Ureter (tissue), 1 donor: ENCODE measurements around the gene ROR2. TPM values are rescaled to one million over a fixed set of nuclear protein-coding genes. Genes with fewer than 3 reads are reported as not detected.

Experiments used
- DNase-seq: peaks from one replicate; pipeline ENCODE4 v3.0.0-alpha.2; 2020; ENCODE audit warnings: low spot score
- total RNA-seq: library from RNA; stranded (reverse); gene quantifications from one replicate; pipeline ENCODE4 v1.2.4, GENCODE V29; 2023
- donor health status: DM: yes; HTN: yes; CAD: no.

The ROR2 gene
- total RNA-seq, 1 donor from 2014 or later: 16.7 TPM

- DNase-seq: no peak
These were observed 203.1 kb downstream of the ROR2 start for GRCh38 chr9:91746904-91747303.

- DNase-seq: peak; percentile 6
These were observed 203.7 kb downstream of the ROR2 start for GRCh38 chr9:91746357-91746756.

GRCh38 chr9:91744114-91744513 lies 205.9 kb downstream of the ROR2 start:
- no peak for DNase-seq

- no peak for DNase-seq
These were observed 208.5 kb downstream of the ROR2 start for GRCh38 chr9:91741522-91741921.

- no peak for DNase-seq
These were observed 209.3 kb downstream of the ROR2 start for GRCh38 chr9:91740701-91741100.

GRCh38 chr9:91736898-91737601 lies 213.0 kb downstream of the ROR2 start:
- DNase-seq: no peak

GRCh38 chr9:91736311-91736710 lies 213.7 kb downstream of the ROR2 start:
- no peak for DNase-seq

- DNase-seq: no peak
These were observed 215.0 kb downstream of the ROR2 start for GRCh38 chr9:91735049-91735448.

GRCh38 chr9:91734371-91734981 lies 215.6 kb downstream of the ROR2 start:
- DNase-seq: peak; percentile 78

GRCh38 chr9:91733006-91733624 lies 216.9 kb downstream of the ROR2 start:
- no peak for DNase-seq

- DNase-seq: no peak
These were observed 217.6 kb downstream of the ROR2 start for GRCh38 chr9:91732187-91733005.

- DNase-seq: no peak
These were observed 219.2 kb downstream of the ROR2 start for GRCh38 chr9:91730806-91731205.

- no peak for DNase-seq
These were observed 220.5 kb downstream of the ROR2 start for GRCh38 chr9:91729558-91729842.

GRCh38 chr9:91727972-91728371 lies 222.1 kb downstream of the ROR2 start:
- DNase-seq: no peak

- DNase-seq: peak; percentile 36
These were observed 222.6 kb downstream of the ROR2 start for GRCh38 chr9:91727316-91727861.

GRCh38 chr9:91726406-91727100 lies 223.5 kb downstream of the ROR2 start:
- no peak for DNase-seq

- no peak for DNase-seq
These were observed 224.4 kb downstream of the ROR2 start for GRCh38 chr9:91725651-91726050.

GRCh38 chr9:91724609-91725505 lies 225.2 kb downstream of the ROR2 start:
- DNase-seq: no peak

- no peak for DNase-seq
These were observed 226.0 kb downstream of the ROR2 start for GRCh38 chr9:91724068-91724440.

GRCh38 chr9:91723420-91724067 lies 226.5 kb downstream of the ROR2 start:
- DNase-seq: no peak
